BLaER1 treated with 17β-estradiol and CSF1 and Interleukin-3, amounts not matched to agents 10 nM and 100 nM (cell line): ENCODE data around the gene SLIT1.
"Not testable (repeated sequence)": the region's sequence is repeated elsewhere in the genome, so short reads cannot be mapped to it uniquely, and the experiment has no call there.

Source experiments
- H3K27ac ChIP-seq, 11 experiments: shearing (Covaris generic); formaldehyde crosslinking; 2 replicates each; pipeline ENCODE4 v1.8.1; 2022
- H3K27me3 ChIP-seq, 11 experiments: shearing (Covaris generic); formaldehyde crosslinking; 2 replicates each; pipeline ENCODE4 v1.8.1; 2022
- H3K36me3 ChIP-seq, 11 experiments: shearing (Covaris generic); formaldehyde crosslinking; 2 replicates each; pipeline ENCODE4 v1.8.1; 2022
- H3K4me1 ChIP-seq, 10 experiments: shearing (Covaris generic); formaldehyde crosslinking; 2 replicates each; pipeline ENCODE4 v1.8.1; 2022
- H3K4me2 ChIP-seq, 11 experiments: shearing (Covaris generic); formaldehyde crosslinking; 2 replicates each; pipeline ENCODE4 v1.8.1; 2022
- H3K4me3 ChIP-seq, 10 experiments: shearing (Covaris generic); formaldehyde crosslinking; 2 replicates each; pipeline ENCODE4 v1.8.1; 2022
- H3K9ac ChIP-seq, 11 experiments: shearing (Covaris generic); formaldehyde crosslinking; 2 replicates each; pipeline ENCODE4 v1.8.1; 2022
- H3K9me3 ChIP-seq, 11 experiments: shearing (Covaris generic); formaldehyde crosslinking; replicated peaks in 1 of 11; 2 replicates each; pipeline ENCODE4 v1.8.1; 2022
- H4K20me1 ChIP-seq, 11 experiments: shearing (Covaris generic); formaldehyde crosslinking; 2 replicates each; pipeline ENCODE4 v1.8.1; 2022
- Cebpa-rat ChIP-seq, 11 experiments: shearing (Covaris generic); IDR thresholded peaks; 2 replicates each; pipeline ENCODE4 v1.8.1; 2022

SLIT1 gene

GRCh38 chr10:97096261-97097083 is 89.3 kb downstream of the SLIT1 start:
- peak overlapping the region; percentile 38 to 94 (median 85) for H3K4me2 ChIP-seq
- no peak overlapping the region for H3K27ac ChIP-seq
- no peaks in the 10 kb centered on the region for H3K36me3 ChIP-seq
- peaks cover 23 to 69% (median 67%) of the 10 kb centered on the region in 10 experiments for H3K4me1 ChIP-seq
- H3K4me3 ChIP-seq = peak overlapping the region in 3 of 10 experiments; percentile 4 to 21 (median 9); a peak in 2 of 20 replicates
- 0 out of 22 replicates have a peak, but pooled peaks cover 0 to 4% (median 0%) of the 10 kb centered on the region in 11 experiments for H3K9me3 ChIP-seq
- H4K20me1 ChIP-seq = peaks cover 0 to 42% (median 16%) of the 10 kb centered on the region in 11 experiments; a peak in 14 of 22 replicates
- peaks cover 18 to 46% (median 35%) of the 10 kb centered on the region in 11 experiments; a peak in 20 of 22 replicates for H3K27me3 ChIP-seq
- no peak for TF ChIP-seq Cebpa-rat (IDR thresholded peaks at IDR 0.05)
- H3K9ac ChIP-seq = peak overlapping the region in 5 of 11 experiments; percentile 3 to 48 (median 40); a peak in 5 of 22 replicates

GRCh38 chr10:97095701-97096260 is 90.0 kb downstream of the SLIT1 start:
- H3K36me3 ChIP-seq = no peaks in the 10 kb centered on the region
- peak overlapping the region; percentile 38 to 94 (median 85) for H3K4me2 ChIP-seq
- no peak for TF ChIP-seq Cebpa-rat (IDR thresholded peaks at IDR 0.05)
- peak overlapping the region in 3 of 10 experiments; percentile 4 to 21 (median 9); a peak in 3 of 20 replicates for H3K4me3 ChIP-seq
- no peak overlapping the region for H3K27ac ChIP-seq
- H3K9ac ChIP-seq = peak overlapping the region in 5 of 11 experiments; percentile 3 to 48 (median 40); a peak in 5 of 22 replicates
- peaks cover 17 to 62% (median 60%) of the 10 kb centered on the region in 10 experiments for H3K4me1 ChIP-seq
- 0 out of 22 replicates have a peak, but pooled peaks cover 0 to 4% (median 0%) of the 10 kb centered on the region in 11 experiments for H3K9me3 ChIP-seq
- peaks cover 18 to 46% (median 35%) of the 10 kb centered on the region in 11 experiments; a peak in 20 of 22 replicates for H3K27me3 ChIP-seq
- peaks cover 0 to 35% (median 12%) of the 10 kb centered on the region in 11 experiments; a peak in 14 of 22 replicates for H4K20me1 ChIP-seq

- Histone ChIP-seq H3K4me1 (peaks cover 9 to 20% (median 12%) of the 10 kb centered on the region in 10 experiments), H3K4me3 (no peak overlapping the region), H3K9ac (no peak overlapping the region), H3K27ac (no peak overlapping the region), H3K9me3 (0 out of 22 replicates have a peak, but pooled peaks cover 0 to 4% (median 0%) of the 10 kb centered on the region in 11 experiments), H3K4me2 (no peak overlapping the region), H3K27me3 (peaks cover 0 to 23% (median 6%) of the 10 kb centered on the region in 11 experiments; a peak in 13 of 22 replicates), H3K36me3 (no peaks in the 10 kb centered on the region), H4K20me1 (peaks cover 0 to 18% (median 5%) of the 10 kb centered on the region in 11 experiments; a peak in 13 of 22 replicates)
- no peak for TF ChIP-seq Cebpa-rat (IDR thresholded peaks at IDR 0.05)
These were observed 95.1 kb downstream of the SLIT1 start for GRCh38 chr10:97090644-97091043.

GRCh38 chr10:97090035-97090434 is 95.7 kb downstream of the SLIT1 start:
- Histone ChIP-seq H4K20me1 (peaks cover 0 to 12% (median 0%) of the 10 kb centered on the region in 11 experiments; a peak in 7 of 22 replicates), H3K27ac (no peak overlapping the region), H3K4me1 (peaks cover 3 to 14% (median 7%) of the 10 kb centered on the region in 10 experiments; a peak in 17 of 20 replicates), H3K36me3 (no peaks in the 10 kb centered on the region), H3K9me3 (0 out of 22 replicates have a peak, but pooled peaks cover 0 to 4% (median 0%) of the 10 kb centered on the region in 11 experiments), H3K27me3 (peaks cover 0 to 23% (median 2%) of the 10 kb centered on the region in 11 experiments; a peak in 7 of 22 replicates), H3K4me2 (no peak overlapping the region), H3K9ac (no peak overlapping the region), H3K4me3 (no peak overlapping the region)
- no peak for TF ChIP-seq Cebpa-rat (IDR thresholded peaks at IDR 0.05)

- Histone ChIP-seq H3K36me3 (no peaks in the 10 kb centered on the region), H3K27me3 (peaks cover 0 to 22% (median 0%) of the 10 kb centered on the region in 11 experiments; a peak in 7 of 22 replicates), H3K27ac (no peak overlapping the region), H3K4me2 (peak overlapping the region in 4 of 11 experiments; percentile 9 to 21 (median 14); a peak in 4 of 22 replicates), H3K4me3 (no peak overlapping the region), H4K20me1 (peaks cover 0 to 9% (median 0%) of the 10 kb centered on the region in 11 experiments; a peak in 6 of 22 replicates), H3K9ac (no peak overlapping the region), H3K4me1 (peaks cover 0 to 9% (median 5%) of the 10 kb centered on the region in 10 experiments; a peak in 6 of 20 replicates), H3K9me3 (0 out of 22 replicates have a peak, but pooled peaks cover 0 to 4% (median 0%) of the 10 kb centered on the region in 11 experiments)
- TF ChIP-seq Cebpa-rat (IDR thresholded peaks at IDR 0.05) = no peak
These were observed 96.4 kb downstream of the SLIT1 start for GRCh38 chr10:97089209-97089870.

- peaks cover 0 to 9% (median 5%) of the 10 kb centered on the region in 10 experiments; a peak in 6 of 20 replicates for H3K4me1 ChIP-seq
- no peaks in the 10 kb centered on the region for H3K9me3 ChIP-seq
- H3K4me2 ChIP-seq = no peak overlapping the region; a peak in 1 of 22 replicates
- no peak for TF ChIP-seq Cebpa-rat (IDR thresholded peaks at IDR 0.05)
- H3K4me3 ChIP-seq = no peak overlapping the region
- H3K27me3 ChIP-seq = peaks cover 0 to 17% (median 0%) of the 10 kb centered on the region in 11 experiments; a peak in 5 of 22 replicates
- H3K27ac ChIP-seq = no peak overlapping the region
- H3K36me3 ChIP-seq = no peaks in the 10 kb centered on the region
- peaks cover 0 to 23% (median 4%) of the 10 kb centered on the region in 11 experiments; a peak in 7 of 22 replicates for H4K20me1 ChIP-seq
- no peak overlapping the region for H3K9ac ChIP-seq
These were observed 98.5 kb downstream of the SLIT1 start for GRCh38 chr10:97087296-97087695.

GRCh38 chr10:97086530-97086929 is 99.2 kb downstream of the SLIT1 start:
- Histone ChIP-seq H3K9me3 (no peaks in the 10 kb centered on the region), H3K27ac (no peak overlapping the region), H3K4me2 (no peak overlapping the region), H3K9ac (no peak overlapping the region), H3K4me3 (no peak overlapping the region), H3K27me3 (peaks cover 0 to 11% (median 0%) of the 10 kb centered on the region in 11 experiments; a peak in 5 of 22 replicates), H4K20me1 (peaks cover 0 to 23% (median 4%) of the 10 kb centered on the region in 11 experiments; a peak in 8 of 22 replicates), H3K4me1 (peaks cover 0 to 9% (median 5%) of the 10 kb centered on the region in 10 experiments; a peak in 6 of 20 replicates), H3K36me3 (no peaks in the 10 kb centered on the region)
- no peak for TF ChIP-seq Cebpa-rat (IDR thresholded peaks at IDR 0.05)

GRCh38 chr10:97083228-97083829 is 102.4 kb downstream of the SLIT1 start:
- Histone ChIP-seq H3K4me2 (no peak overlapping the region), H3K27ac (no peak overlapping the region), H4K20me1 (peaks cover 0 to 43% (median 11%) of the 10 kb centered on the region in 11 experiments; a peak in 11 of 22 replicates), H3K27me3 (peaks cover 0 to 29% (median 18%) of the 10 kb centered on the region in 11 experiments; a peak in 13 of 22 replicates), H3K9me3 (no peaks in the 10 kb centered on the region), H3K4me3 (no peak overlapping the region), H3K4me1 (peaks cover 0 to 12% (median 4%) of the 10 kb centered on the region in 10 experiments; a peak in 11 of 20 replicates), H3K9ac (no peak overlapping the region), H3K36me3 (no peaks in the 10 kb centered on the region)
- TF ChIP-seq Cebpa-rat (IDR thresholded peaks at IDR 0.05) = no peak

- peaks cover 0 to 47% (median 11%) of the 10 kb centered on the region in 11 experiments; a peak in 11 of 22 replicates for H4K20me1 ChIP-seq
- H3K27me3 ChIP-seq = peaks cover 0 to 31% (median 18%) of the 10 kb centered on the region in 11 experiments; a peak in 13 of 22 replicates
- not testable (repeated sequence) for H3K36me3 ChIP-seq, H3K9ac ChIP-seq, H3K4me2 ChIP-seq, H3K27ac ChIP-seq, H3K4me3 ChIP-seq, H3K9me3 ChIP-seq
- H3K4me1 ChIP-seq = peaks cover 0 to 12% (median 5%) of the 10 kb centered on the region in 10 experiments; a peak in 11 of 20 replicates
These were observed 103.2 kb downstream of the SLIT1 start for GRCh38 chr10:97082575-97082974.
